Hematopoietic multipotent progenitor cell treated with erythropoietin and hydrocortisone succinate and interleukin-3 and kit ligand, for 6 days (in vitro differentiated cells): Measurements from ENCODE around the gene LRTM2.

Experiments used
- DNase-seq: peaks from one replicate; pipeline ENCODE4 v3.0.0-alpha.2; 2015

Gene LRTM2

DNA sequence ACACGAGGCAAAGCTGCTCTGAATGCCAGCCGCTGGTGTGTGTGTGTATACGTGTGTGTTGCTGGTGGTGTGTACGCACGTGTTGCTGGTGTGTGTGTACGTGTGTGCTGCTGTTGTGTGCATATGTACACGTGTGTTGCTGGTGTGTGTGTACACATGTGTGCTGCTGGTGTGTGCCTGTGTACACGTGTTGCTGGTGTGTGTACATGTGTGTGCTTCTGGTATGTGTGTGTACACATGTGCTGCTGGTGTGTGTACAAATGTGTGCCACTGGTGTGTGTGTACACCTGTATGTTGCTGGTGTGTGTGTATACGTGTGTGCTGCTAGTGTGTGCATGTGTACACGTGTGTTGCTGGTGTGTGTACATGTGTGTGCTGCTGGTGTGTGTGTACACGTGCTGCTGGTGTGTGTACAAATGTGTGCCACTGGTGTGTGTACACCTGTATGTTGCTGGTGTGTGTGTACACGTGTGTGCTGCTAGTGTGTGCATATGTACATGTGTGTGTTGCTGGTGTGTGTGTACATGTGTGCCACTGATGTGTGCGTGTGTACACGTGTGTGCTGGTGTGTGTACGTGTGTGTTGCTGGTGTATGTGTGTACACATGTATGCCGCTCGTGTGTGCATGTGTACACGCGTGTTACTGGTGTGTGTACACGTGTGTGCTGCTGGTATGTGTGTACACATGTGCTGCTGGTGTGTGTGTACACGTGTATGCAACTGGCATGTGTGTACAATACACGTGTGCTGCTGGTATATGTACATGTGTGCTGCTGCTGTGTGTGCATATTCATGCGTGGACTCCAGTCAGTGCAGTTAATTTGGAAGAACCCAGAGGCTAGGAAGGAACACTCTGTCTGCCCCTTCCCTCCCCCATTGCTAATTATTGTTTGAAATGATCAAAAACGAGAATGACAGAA lies 50.9 kb downstream of the LRTM2 start:
- DNase-seq, result no peak

DNA sequence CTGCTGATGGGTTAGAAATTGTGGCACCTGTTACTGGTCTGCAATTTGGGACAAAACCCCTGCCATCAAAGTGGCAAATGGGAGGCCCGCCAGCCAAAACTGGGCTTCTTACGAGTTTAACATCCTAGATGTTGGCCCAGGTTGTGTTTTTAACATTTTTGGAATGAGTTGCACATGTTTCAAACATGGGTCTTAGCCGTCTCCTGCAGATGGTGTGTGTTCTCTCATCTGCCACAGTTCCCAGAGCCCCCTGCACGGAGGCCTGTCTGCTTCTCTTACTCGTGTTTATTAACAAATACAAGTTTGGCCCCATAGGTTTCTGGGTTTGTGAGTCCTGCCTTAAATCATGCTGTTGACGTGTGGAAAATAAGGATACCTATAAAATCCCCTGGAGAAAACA lies 51.6 kb downstream of the LRTM2 start:
- no peak for DNase-seq

DNA sequence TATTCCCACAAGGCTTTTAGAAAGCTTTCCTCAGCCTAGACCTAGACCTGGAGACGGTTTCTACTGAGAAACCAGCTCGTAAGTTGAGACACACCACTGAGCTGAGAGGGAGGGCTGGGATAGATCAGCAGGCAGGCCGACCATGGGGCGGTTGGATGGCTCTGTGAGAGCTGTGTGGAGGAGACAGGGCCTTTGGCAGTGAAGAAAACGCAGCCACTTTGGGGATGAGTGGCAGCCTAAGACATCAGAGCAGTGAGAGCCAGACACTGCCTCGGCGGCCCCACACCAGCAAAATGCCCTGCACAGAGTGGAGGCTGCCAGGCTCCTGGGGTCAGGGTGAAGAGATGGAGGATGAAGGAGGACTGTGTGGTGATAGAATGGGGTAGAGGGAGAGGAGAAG lies 52.1 kb downstream of the LRTM2 start:
- DNase-seq, result no peak

DNA sequence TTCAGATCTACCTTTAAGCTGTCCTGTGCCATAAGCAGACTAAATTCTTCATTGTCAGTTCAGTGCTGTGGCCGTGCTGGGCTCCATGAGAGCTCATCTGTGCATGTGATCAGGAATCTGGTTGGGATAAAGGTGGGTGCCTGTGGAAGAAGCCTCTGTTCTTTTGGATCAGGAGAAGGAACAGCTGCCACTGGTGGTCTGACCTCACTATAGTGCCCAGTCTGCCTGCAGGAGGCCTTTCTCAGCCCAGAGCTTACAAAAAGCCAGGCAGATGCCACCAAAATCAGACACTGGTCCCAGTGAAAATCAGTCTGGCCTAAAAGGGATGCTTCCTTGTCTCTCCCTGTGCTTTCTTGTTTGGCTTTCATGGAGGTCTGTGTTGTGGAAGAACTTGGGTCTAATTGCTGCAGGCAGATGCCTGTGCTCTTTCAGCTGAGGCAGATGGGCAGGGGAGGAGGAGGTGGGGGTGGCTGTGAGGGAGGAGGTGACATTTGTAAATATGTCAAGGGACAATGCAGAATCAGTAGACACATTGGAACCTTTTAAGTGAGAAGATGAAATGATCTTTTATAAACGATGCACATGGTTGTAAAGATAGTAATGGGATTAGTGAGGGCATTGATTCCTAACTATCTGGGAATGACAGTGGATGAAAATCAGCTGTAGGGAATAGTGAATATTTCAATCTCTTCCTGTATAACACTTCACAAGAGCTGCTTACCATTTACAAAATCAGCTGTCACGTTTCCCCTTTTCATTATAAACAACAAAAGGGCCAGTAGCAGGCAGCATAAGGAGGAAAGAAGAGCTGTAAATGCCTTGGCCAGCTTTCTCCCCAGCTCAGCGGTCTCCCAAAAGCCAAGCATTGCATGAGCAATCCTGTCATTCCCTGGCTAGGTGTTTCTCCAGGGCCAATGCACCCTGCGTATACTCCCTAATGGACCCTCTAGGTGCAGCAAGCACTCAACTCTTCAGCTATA lies 53.5 kb downstream of the LRTM2 start:
- DNase-seq, result no peak

DNA sequence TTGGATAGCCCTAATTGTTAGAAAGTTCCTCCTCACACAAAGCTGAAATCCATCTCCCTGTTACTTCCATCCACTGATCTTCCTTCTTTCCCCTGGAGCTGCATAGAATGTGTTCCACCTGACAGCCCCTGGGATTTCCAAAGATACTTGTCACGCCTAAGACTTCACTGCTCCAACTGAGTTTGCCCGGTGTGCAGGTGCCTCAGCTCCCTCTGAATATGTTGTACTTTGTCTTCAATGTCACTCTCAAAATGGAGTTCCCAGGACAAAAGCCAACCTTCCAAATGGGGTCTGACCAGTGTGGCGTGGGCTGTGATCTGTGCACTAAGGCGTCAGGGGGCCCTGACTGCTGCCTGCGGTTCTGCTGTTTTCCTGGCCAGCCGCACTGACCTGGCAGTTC lies 55.2 kb downstream of the LRTM2 start:
- DNase-seq, result no peak

DNA sequence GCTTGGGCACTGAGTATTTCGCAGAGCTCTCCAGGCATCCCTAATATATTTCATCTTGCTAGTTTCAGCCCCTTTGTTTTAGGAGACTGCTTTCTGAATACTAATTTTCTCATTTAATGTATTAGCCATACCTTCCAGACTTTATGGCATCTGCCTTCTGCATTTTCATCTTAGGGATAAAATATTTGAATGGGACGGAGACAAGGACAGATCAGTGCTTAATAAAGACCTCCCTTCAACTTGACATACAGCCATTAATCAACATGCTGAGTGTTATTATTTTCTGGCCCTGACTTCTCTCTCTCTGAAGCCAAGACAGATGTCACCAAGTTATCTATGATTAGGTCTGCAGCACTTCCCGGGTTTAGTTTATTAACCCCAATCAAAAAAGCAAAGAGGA lies 55.7 kb downstream of the LRTM2 start:
- no peak for DNase-seq

DNA sequence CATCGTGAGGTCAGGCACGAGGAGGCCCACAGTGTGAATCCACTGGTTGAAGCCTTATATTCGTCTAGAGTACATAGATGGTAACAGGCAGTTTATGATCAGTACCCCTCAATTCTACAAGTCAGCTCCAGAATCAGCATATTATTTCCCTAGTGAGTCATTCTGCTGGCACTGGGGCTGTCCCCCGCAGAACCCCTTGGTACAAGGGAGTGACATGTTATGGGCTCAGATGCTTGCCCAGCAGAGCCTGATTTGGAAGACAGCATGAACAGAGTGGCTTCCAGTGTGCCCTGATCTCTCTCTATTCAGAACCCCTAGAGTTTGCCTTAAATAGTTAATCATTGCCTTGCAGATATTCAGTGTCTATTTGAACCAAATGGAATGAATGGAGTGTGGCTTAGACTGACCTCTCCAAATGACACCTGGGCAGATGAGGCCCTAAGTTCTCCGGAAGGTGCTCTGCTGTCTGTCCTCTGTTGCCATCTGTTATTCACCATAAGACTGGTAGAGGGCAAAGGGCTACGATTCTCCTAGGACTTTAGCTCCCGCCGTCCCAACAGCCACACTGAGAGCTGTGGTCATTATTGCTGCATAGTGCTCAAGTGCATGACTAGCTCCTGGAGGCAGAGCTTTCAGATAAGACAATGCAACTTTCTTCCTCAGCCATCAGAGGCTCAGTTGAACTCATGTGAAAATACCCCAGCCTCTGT lies 57.0 kb downstream of the LRTM2 start:
- no peak for DNase-seq

DNA sequence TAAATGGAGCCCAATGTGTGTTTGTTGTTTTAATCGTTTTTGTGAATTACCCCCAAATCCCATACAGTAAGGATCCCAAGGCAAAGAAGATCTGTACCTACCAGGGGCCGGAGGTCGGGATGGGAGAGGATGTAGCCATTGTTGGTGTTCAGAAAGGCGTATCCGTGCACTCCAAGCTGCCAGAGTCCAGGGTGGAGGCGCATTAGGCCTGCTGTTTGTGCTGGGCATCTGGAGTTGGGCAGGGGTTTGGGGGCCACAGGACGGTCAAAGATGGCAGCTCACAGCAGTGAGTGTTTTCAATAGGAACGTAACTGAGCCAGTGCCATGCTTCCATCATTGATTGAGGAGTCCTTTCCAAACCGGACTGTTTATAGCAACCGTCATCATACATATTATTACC lies 57.8 kb downstream of the LRTM2 start:
- no peak for DNase-seq

DNA sequence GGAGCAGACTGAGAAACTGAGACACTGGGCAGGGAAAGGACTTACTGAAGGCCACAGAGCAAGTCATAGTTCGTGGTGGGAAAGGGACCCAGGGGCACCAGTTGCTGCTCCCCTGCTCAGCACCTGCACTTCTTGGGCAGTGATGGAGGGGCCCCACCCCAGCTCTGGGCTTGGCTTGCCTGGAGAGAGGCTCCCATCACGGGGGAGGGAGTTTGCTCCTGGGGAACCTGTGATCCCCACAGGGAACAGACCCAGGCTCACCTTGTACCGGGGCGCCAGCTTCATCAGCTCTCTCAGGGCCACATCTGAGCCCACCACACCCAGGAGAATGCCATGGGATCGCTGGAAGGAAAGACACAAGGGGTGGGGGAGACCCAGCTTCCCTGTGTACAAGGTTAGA lies 58.3 kb downstream of the LRTM2 start:
- no peak for DNase-seq

DNA sequence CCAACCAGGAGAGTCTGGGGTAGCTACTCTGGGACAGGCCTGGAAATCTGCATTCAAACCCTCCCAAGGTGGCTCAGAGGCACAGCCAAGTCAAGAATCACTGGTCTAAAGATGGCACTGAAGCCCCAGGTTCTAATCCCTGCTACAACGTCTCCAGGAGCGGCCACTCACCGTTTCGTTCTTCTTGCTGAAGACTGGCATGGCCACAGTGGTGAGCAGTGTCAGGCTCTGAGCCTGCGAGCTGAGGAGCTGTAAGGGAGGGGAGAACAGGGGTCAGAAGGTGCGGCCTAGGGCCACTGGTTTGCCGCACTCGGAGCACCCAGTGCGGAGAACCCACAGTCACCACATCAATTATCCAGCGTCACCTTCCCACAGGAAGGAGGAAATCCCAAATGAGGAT lies 59.3 kb downstream of the LRTM2 start:
- DNase-seq, result no peak

DNA sequence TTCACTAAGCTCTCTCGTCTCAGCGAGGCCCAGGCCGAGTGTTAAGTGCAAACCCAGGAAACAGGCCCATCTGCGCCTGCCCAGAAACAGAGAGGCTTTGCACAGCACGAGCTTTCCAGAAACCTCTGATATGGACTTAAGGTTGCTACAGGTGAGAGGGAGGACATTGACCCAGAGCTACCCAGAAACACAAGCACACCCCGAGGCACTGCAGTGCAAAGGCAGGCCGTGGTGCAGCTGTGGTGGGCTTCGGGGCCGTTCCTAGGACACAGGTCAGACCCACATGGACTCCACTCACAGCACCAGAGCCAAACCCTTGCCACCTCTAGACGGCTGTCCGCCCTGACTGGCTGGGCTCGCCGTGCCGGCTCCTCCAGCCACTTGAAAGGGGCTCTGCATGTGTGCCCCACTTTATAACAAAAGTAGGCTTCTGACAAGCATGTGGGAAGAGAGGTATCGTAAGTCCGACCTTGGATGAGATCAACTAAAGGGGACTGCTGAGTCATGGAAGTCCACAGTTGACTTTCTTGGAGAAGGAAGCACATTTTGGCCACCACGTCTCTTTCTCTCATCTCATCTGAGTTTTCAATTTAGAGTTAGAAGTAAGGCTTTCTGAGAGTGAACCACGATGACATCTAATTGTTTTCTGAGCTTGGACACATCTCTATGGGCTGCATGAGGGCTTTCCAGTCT lies 59.9 kb downstream of the LRTM2 start:
- no peak for DNase-seq

DNA sequence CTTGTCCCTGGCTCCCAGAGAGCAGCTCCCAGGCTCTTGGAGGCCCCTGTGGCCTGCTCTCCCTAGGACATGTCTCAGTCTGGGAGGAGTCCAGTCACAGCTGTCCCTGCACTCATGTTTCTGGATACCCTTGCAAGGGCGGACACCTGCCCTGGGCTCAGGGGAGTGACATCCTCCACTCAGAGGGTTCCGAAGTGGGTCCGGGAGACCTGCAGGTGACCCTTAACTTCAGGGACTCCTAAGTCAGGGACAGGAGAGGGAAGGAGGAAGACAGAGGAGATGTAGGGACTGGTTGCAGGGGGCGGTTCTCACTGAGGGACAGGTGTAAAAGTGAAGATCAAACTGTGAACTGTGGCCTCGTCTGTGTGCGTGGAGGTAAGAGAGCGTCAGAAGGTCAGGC lies 60.5 kb downstream of the LRTM2 start:
- no peak for DNase-seq

DNA sequence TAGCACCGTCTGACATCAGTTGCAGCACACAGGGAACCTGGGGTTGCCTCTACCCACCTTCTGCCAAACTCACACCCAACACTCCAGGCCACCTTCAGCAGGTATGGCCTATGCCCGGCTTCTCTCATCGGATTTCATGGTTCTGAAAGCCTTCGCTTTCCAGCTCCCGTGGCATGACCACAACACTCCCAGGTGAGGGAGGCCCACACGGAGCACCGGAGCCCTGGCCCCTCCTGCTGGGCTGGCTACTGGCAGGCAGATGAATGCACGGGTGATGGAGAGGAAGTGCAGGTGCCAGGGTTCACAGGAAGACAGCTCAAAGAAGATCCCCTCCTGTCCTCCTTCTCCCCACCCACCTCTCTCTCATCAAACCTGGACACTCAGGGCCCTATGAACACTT lies 60.9 kb downstream of the LRTM2 start:
- DNase-seq, result no peak

DNA sequence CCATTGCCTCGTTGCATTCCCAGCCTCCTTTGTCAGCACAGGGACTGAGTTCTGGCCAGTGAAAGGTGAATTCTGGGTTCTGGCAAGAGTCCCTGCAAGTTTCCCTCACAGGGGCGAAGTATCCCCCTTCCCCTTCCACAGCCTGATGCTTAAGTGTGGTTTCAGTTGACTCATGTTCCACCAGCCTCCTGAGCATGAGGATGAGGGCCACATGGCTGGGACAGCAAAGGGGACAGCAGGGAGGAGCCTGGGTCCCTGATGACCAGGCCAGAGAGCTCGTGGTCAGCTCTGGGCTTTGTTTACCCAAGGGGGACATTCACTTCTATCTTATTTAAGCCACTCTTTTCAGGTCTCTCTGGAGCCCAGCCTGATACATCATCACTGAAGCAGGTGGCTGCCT lies 61.6 kb downstream of the LRTM2 start:
- DNase-seq, result no peak

DNA sequence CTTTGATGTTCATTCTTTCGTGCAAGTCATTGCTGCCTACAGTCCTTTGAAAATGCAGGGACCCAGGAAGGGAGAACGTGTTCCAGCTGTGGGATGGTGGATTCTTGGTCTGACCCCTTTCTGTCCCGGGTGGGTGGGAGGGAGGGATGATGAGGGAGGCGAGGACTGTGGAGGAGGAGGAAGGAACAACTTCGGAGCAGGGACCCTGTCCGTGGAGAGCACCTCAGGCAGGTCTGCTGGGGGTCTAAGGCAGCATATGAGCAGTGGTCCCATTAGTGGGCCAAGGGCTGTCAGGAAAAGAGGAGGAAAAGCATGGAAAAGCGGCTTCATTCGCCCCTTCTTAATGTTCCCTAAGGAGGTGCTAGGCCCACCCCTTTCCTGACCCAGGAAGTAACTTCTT lies 62.0 kb downstream of the LRTM2 start:
- no peak for DNase-seq

DNA sequence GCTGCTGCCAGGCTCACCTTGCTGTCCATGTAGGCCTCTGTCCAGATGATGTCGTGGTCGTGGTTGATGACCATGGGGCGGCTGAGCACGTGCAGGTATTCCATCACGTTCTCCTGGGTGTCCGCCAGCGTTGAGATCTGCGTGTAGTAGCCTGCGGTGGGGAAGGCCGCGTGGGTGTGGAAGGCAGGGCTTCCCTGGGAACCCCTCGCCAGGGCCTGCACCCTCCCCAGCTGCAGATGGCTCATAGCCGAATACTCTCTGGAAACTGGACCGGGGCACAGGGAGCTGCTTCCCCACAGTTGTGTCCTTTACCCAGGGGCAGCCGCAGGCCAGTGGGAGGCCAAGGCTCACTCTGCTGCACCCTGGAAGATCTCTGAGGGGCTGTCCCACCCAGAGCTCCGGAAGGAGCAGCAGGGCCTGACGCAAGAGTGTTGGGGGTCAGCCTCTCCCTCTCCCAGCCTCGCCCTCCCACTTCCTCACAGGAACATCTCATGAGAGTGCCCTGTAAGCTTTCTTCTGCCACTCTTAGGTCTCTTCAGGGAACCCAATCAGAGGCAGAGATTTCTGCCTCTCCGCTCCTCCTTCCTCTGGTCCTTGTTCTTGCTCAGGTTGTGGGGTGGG lies 62.6 kb downstream of the LRTM2 start:
- DNase-seq, result no peak

DNA sequence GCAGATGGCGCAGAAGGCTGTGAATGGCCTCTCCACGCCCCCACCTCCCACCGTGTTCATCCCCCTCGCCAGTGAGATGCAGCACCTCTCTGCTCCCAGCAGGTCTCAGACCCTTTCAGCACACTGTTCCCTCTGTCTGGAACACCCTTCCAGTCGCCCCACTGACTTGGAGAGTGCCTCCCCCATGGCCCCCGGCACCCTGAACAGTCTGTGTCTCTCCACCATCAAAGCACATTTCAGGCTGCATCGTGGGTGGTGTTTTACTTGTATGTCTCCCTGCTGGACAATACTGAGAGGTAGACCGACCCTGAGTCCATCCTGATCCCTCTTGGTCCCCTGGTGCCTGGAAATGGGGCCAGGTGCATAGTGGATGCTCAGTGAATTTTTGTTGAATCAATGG lies 63.1 kb downstream of the LRTM2 start:
- DNase-seq, result no peak

DNA sequence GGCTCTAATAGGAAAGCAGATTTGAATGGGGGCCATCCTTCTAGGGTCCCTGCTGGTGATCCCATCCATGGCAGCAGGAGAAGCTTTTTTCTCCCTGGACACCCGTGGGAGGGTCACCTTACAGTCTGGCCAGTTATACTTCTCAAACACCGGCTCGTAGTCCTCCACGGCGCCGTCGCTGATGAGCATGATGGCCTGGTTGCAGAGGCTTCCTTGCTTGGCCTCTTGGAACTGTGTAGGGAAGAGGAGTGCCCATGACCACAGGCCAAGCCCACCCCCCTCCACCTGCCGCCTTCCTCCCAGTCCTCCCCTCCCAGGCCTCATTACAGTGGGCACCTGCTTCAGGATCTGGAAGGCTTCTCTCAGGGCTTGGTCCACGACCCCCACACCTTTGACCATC lies 64.3 kb downstream of the LRTM2 start:
- DNase-seq, result no peak

DNA sequence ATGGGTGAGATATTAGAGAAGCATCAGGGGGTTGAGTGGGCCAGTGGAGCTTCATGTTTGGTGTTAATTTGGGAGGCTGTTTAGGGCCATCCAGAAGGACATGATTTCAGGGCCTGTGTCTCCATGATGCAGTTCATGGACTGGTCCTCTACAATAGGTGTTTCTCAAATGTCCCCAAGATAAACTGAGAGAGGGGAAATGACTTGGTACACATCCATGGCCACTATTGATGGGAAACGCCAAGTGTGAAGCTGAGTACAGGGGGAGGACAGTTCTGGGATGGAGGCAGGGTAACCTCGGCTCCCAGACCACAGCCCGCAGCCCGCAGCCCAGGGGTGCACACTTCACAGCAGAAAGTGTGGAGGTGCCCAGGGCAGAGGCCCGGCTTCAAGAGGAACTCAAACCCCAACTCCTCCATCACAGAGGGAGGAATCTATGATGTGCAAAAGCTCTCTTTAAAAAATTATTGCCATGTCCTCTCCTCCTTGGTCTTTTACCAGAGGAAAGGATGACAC lies 64.8 kb downstream of the LRTM2 start:
- no peak for DNase-seq

DNA sequence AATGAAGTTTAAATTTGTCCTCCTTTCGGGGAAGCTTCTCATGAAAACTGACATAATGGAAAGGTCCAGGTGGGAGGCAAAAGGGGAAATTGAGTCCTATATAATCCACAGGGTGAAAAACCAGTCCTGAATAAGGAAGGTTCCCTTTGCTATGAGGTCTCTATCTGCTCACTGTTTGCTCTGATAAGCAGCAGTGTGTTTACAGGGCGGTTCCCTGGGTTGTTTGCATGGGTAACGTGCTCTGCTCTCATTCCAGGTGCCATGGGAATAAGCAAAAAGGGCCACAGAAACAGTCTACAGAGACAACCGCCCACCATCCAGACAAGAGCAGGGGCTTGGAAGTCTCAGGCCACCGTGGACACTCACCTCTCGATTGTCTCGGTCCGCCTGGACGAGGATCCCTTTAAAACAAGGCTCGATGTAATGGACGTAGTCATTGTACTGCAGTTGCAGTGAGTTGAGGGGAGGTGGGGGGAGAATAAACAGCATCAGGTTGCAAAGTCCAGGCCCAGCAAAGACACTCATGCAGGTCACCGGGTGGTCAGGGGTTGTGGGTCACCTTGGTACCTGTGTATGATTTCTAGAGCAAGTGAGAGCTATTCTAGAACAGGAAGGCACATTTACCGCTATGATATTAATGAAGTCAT lies 65.4 kb downstream of the LRTM2 start:
- peak; percentile 58 for DNase-seq
